GM18873 (cell line): ENCODE data around the gene NUFIP2.
"Not testable (repeated sequence)": the region's sequence is repeated elsewhere in the genome, so short reads cannot be mapped to it uniquely, and the experiment has no call there.

Experiments
- ATAC-seq: cut with Tn5 transposase; IDR thresholded peaks from one replicate; pipeline ENCODE4 v1.9.1; 2021; ENCODE audit warnings: mild to moderate bottlenecking, moderate library complexity, moderate number of reproducible peaks; ENCODE audit not compliant: unreplicated experiment, low FRiP score

NUFIP2 gene

DNA sequence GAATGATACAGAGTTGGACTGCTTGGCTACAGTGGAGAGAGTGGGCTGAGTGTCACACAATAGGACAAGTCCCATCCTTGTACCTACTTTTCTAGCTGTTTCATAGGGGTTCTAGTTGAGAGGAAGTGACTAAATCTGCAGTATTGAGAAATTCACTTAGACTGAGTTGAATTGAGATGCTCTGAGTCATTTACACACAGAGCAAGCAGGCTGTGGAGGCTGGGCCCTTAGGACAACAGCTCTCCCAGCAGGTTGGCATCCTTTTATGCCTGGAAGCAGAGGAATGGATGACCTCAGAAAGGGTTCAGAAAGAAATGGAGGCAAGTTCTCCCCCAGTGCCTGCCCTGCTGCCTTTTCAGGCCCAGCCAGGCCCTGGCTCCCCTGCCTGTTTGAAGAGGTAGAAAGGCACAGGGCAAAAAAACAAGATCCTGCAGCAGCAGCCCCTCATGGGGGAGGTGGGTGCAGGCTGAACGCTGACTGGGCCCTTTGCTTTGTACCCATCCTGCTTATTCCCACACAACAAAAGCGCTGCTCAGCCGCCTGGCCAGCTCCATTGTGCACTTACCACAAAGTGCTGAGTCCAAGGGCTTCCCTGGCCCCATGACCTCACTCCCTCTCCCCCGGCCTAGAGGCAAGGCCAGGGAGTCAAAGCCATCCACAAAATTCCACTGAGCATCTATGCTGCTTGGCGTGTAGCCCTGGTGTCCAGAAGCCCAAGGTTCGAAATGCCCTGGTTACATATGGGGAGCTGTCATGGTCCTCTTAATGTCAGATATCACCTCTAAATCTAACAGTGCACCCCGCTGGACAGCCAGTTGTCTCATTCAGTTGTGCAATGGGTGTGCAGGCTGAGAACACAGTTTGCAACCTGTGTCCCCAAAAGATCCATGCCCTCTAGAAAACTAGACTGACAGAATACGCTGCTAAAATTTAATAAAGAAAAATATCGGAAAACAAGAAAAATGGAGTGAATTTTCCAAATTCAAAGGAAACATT lies 52.7 kb downstream of the NUFIP2 start:
- ATAC-seq, result no peak

DNA sequence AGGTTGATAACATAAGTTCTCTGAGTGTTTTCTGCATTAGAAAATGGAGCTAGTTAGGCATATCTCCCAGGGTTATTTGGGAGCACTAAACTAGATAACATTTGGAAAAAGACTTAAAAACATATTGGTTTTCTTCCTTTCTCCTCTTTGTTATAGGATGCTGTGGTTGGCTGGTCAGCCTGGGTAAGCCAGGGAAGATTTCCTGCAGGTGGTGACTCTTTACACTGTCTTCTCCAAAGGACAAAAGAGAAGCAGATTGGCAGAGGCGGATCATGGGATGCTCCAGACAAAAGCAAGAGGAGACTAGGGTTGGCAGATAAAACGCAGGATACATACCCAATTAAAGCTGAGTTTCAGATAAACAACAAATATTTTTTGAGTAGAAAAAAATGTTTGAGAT lies 53.5 kb downstream of the NUFIP2 start:
- ATAC-seq, result no peak

DNA sequence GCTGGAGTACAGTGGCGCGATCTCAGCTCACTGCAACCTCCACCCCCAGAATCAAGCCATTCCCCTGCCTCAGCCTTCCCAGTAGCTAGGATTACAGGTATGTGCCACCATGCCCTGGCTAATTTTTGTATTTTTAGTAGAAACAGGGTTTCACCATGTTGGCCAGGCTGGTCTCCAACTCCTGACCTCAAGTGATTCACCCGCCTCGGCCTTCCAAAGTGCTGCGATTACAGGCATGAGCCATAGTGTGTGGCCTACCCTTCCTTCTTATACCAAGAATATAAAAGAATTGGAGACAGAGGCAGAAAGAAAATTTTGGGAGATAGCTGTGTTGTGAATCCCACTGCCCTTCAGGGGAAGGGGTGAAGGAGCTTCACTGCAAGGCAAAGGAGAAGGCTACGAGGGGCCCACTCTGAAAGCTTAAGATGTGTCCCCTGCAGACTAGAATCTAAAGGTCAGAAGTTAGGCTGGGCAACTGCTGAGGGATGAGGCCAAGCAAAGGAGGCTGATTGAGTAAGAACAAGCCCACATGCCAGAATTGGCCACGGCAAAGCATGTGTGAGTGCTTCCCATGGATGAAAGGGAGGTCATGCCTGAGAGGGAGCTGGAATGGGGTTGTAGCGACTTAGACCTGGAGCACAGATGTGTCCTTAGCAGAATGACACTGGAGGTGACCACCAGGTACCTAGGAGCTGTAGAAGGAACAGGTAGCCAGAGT lies 55.7 kb downstream of the NUFIP2 start:
- ATAC-seq, result no peak

DNA sequence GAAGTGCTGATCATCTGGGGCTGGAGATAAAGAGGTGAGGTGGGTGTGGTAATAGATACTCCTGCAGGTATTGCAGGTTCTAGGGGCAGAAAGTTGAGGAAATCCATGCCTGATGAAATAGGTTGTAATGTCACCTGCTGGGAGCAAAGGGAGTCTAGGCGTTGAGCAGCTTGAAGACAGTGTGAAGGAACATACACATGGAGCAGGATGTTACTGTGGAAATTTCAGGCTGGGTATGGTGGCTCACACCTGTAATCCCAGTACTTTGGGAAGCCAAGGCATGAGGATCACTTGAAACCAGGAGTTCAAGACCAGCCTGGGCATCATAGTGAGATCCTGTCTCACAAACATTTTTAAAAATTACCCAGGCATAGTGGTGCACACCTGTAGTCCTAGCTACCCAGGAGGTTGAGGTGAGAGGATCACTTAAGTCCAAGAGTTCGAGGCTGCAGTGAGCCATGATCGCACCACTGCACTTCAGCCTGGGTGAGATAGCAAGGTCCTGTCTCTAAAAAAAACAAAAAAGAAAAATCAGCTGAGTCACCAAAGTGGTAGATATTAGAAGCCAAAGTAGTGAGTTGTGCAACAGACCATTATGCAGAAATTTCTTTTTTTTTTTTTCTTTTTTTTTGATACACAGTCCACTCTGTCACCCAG lies 56.3 kb downstream of the NUFIP2 start:
- ATAC-seq, result no peak

DNA sequence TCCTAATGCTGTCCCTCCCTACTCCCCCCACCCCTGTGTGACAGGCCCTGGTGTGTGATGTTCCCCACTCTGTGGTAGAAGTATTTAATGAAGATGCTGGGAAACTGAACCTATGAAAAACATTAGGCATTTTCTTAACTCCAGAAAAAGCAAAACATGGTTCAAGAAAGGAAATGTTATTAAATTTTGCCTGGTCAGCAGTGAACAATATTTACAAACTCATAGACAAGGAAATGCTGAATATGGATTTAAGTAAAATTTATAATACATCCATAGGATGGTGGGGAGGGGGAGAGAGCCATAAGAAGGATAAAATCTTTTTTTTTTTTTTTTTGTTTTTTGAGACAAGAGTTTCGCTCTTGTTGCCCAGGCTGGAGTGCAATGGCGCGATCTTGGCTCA lies 58.0 kb downstream of the NUFIP2 start:
- no peak for ATAC-seq

DNA sequence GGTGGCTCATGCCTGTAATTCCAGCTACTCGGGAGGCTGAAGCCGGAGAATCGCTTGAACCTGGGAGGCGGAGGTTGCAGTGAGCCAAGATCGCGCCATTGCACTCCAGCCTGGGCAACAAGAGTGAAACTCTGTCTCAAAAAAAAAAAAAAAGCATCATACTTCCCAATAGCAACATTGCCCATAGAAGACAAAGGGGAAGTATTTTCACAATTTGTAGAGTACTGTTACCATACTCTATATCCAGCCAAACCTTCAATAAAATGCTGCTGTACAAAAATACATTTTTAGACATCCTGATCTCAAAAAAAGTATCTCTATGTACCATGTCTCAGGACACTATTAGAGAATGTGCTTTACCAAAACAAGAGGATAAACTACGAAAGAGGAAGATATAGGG lies 59.0 kb downstream of the NUFIP2 start:
- not testable (repeated sequence) for ATAC-seq

DNA sequence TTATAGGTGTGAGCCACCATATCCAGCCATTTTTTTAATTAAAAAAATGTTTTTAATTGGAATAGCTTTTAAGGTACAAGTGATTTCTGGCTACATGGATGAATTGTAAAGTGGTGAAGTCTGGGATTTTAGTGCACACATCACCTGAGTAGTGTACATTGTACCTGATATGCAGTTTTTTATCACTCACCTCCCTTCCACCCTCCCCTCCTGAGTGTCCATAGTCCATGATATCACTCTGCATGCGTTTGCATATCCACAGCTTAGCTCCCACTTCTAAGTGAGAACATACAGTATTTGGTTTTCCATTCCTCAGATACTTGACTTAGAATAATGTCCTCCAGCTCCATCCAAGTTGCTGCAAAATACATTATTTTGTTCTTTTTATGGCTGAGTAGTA lies 60.6 kb downstream of the NUFIP2 start:
- ATAC-seq, result no peak

DNA sequence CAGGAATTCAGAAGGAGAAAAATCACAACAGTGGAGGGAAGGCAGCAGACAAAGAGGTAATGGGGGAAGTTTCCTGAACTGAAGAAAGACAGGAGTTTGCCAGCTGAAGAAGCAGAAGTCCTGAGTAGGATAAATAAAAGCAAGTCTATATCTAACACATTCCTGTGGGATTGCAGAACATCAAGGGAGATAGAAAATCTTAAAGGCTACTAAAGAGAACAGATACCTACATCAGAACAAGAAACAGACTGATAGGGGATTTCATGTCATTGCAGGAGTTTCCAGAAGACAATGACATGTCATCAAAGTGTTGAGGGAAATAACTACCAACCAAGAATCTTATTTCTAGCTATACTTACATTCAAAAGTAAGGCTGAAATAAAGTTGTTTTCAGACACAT lies 68.6 kb downstream of the NUFIP2 start:
- no peak for ATAC-seq

DNA sequence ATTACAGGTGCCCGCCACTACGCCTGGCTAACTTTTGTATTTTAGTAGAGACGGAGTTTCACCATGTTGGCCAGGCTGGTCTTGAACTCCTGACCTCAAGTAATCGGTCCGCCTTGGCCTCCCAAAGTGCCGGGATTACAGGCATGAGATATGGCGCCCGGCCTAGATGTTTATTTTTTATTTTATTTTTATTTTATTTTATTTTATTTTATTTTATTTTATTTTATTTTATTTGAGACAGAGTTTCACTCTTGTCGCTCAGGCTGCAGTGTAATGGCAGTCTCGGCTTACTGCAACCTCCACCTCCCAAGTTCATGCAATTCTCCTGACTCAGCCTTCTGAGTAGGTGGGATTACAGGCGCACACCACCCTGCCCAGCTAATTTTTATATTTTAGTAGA lies 72.6 kb downstream of the NUFIP2 start:
- not testable (repeated sequence) for ATAC-seq

DNA sequence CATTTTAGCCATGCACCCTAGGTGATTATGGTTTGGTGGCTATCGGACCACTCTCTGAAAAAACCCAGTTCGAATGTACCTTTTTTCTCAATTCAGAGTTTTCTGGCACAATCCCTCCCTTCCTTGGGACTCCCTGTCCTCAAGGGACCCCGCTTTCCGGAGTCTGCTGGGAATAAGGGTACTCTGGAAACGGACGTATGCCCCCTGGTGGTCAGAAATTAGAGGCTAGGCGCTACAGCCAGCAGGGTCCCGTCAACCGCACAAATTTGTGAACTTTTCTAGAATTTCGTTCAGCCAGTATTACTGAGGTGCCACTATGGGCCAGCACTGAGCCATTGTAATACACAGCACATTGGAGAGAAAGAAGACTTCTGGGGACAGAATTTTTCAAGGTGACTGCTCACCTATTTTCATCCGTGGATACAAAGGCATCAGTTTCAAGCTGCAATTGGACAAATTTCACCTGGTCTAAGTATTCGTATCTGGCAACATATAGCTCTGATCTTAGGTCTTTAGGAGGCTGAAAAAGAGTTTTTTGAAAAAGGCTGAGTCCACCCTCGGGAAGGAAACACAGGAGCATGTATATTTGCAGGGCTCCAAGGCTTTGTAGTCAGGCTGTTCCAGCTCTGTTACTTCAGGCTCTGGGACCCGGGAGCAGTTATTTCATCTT lies 74.4 kb downstream of the NUFIP2 start:
- ATAC-seq, result no peak

DNA sequence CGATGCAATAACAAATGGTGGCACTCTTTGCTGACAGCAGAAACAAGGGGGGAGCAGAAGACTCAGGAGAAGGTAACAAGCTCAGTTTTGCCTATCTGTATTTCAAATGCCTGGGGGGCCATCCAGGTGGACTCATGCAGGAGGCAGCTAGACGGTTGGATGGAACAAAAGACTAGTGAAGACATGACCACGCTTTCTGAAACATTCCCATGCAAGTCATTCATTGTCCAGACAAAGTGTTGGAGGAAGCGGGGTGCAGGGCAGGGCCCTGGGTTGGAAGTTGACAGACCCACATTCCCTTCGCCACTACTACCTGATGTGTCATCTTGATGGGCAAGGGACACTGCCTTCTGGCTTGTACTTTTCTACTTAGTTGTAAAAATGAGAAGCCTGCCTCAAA lies 77.1 kb downstream of the NUFIP2 start:
- no peak for ATAC-seq

DNA sequence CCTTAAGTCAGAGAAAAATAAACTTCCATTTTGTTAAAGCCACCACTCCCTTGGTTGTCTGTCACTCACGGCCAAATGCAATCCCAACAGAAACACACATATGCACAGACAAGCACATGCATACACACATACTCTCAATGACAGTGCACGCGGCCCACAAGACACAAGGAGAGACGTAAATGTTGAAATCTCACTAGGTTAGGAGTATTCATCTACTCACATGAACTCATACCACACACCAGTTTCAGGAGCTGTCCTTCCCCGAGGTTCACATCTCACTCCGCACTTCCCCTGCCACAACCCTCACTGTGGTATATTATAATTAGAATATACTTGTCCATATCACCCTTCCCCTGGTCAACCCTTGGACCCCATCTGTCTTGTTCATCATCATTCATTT lies 77.8 kb downstream of the NUFIP2 start:
- ATAC-seq, result no peak

DNA sequence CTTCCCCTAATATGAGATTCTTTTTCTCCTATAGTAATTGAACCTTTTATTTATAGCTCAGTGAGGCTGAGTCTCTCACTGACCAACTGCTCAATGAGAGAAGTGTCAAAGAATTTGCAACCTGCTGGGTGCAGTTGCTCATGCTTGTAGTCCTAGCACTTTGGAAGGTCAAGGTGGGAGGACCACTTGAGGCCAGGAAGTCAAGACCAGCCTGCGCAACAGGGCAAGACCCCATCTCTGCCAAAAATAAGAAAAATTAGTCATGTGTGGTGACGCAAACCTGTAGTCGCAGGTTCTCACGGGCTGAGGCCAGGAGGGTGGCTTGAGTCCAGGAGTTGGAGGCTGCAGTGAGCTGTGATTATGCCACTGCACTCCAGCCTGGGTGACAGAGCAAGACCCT lies 78.2 kb downstream of the NUFIP2 start:
- ATAC-seq, result no peak

DNA sequence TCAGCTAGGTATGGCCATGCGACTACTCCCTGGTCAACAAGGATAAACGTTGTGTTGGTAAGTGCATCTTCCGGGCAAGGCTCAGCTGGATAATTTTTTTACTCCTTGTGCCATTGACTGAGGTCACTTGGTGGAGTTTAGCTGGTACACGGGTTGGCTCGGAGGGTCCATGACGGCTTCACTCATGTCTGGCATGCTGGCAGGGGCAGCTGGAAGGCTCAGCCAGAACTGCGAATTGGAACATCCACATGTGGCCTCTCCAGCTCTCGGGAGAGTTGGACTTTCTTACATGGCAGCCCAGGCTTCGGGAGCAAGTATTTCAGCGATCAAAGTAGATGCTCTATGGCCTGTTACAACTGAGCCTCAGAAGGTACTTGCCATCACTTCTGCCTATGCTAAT lies 78.8 kb downstream of the NUFIP2 start:
- ATAC-seq, result no peak

DNA sequence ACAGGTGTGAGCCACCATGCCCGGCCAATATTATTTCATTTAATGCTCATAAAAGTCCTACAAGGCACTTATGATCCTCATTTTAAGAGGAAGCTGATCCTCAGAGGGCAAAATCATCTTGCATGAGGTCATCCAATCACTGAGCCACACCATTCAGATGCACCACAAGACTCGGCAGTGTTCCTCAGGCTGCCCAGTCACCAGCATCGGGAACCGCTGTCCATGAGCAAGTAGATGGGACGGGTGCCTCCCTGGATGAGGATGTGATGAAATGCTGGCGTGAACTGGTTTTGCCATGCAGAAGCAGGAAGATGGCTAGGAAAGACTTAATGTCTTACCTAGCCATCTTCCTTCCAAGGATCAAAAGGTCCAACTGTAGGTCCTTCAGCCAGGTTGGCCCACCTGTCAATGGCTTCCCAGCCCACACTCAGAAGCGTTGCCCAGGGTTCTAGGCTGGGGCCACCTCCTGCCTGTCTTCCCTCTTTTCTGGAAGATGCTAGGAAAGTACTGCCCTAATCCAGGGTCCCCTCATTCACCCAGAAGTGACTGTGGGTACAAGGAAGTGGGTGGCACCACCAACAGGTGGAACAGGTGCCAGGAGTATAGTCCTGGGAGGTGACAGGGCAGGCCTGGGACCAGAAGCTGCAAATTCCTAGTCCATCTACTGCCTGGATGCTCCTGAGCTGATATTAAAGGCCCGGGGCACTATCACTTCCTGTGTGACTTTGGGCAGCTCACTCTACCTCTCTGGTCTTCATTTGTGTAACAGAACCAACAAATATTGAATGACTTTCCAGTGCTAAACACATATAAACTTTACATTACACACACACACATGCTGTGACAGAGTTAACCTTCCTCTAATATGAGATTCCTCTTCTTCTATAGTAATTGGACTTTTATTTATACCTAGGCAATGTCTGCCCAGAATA lies 79.5 kb downstream of the NUFIP2 start:
- no peak for ATAC-seq

DNA sequence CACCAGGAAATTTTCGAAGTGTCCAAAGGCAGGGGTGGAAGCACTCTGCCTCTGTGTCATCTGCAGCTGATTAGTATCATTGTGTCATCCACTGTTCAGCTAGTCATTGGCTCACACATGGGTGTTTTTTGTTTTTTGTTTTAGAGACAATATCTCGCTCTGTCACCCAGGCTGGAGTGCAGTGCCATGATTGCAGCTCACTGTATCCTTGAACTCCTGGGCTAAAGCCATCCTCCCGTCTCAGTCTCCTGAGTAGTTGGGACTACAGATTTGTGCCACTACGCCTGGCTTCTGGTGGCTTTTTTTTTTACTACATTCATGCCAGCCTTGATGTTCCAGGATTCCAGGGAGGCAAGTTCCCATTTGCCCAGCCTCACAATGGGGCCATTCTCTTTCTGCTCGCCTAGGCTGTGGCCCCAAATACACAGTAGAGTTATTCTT lies 81.2 kb downstream of the NUFIP2 start:
- no peak for ATAC-seq

DNA sequence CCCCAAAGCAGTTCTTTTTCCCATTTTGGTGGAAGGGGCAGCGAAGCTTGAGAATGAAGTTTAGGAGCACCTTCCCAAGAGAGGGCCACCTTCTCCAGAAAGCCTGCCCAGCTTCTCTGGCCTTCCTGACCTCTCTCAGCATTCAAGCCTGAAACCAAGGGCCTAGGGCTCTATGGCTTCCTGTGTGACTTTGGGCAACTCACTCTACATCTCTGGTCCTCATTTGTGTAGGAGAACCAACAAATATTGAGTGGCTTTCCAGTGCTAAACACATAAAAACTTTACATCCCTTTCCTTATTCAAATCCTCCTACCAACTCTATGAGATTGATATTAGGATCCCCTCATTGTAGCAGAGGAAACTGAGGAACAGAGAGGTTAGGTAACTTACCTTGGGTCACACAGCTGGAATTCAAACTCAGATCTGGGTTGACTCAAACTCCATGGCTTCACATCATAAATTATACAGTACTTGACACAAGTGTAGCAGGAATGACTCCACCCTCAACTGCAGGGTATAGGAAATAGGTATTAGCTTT lies 81.8 kb downstream of the NUFIP2 start:
- ATAC-seq, result no peak

DNA sequence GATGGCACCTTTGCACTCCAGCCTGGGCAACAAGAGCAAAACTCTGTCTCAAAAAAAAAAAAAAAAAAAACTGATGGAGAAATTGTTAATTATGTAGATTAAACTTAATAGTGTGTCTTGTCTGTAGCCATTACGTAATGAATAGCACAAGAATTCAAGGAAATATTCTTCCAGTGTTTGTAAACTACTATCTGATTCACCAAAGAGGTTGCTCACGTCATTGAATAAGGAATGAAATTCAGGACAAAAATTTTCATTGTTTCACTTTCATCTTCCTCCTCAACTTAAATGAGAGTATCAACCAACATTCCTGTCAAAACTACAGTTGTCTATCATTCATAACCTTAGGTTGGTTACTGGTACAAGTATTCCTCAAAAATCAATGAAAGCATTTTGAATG lies 83.1 kb downstream of the NUFIP2 start:
- ATAC-seq, result no peak

DNA sequence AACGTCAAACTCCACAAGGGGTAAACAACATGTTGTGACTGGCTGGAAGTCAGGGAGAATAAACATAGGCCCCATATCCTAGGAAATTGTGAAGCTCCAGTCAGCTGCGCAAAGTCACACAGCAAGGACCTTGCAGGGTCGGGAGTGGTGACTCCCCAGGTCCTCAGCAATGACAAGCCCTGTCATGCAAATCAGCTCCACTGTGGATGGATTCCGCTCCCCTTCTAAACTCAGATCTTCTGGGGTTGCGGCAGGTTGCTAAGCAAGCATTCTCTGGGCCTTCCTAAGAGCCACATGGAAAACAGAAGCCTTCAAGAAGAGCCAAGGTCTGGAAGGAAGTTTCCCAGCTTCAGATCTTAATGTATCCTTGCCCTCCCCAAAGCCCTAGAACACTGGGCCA lies 84.9 kb downstream of the NUFIP2 start:
- no peak for ATAC-seq
